PC-9 (cell line): Measurements from ENCODE around the gene CNIH2. TPM values are rescaled to one million over a fixed set of nuclear protein-coding genes. Genes with fewer than 3 reads are reported as not detected.
A peak's percentile ranks its signal among the peaks of the same experiment; 100 is the strongest.
"Not testable (repeated sequence)": the region's sequence is repeated elsewhere in the genome, so short reads cannot be mapped to it uniquely, and the experiment has no call there.

Source experiments
- BruUV-seq: library from RNA; stranded (reverse); fragments of 400-500 nt; replicated peaks from 2 replicates; lab custom pipeline; 2021; lab: Mats Ljungman, UMichigan
- CTCF ChIA-PET: fragments of 300-600 bp; sonication (Branson Sonifier 250); formaldehyde crosslinking; loops from one replicate; lab custom pipeline; 2022; ENCODE audit warnings: antibody characterized with exemption; lab: Charles Lee
- POLR2A ChIA-PET: fragments of 300-600 bp; sonication (Branson Sonifier 250); formaldehyde crosslinking; loops from one replicate; lab custom pipeline; 2022; ENCODE audit warnings: antibody characterized with exemption; ENCODE audit not compliant: unreplicated experiment; lab: Charles Lee
- DNase-seq, 2 experiments: peaks; one replicate each; pipeline versions ENCODE4 v3.0.0 to v3.0.0-alpha.2; 2015 to 2022; ENCODE audit warnings: mixed read lengths in 1 of 2
- H2AFZ ChIP-seq: fragments of 200-600 bp; sonication (generic); 2 replicates; pipeline ENCODE4 v1.8.1; 2017; ENCODE audit warnings: antibody characterized with exemption
- H3F3A ChIP-seq: fragments of 200-600 bp; sonication (generic); 2 replicates; pipeline ENCODE4 v1.8.1; 2017; ENCODE audit warnings: antibody characterized with exemption, mild to moderate bottlenecking, low read depth; ENCODE audit not compliant: insufficient read depth
- H3K27ac ChIP-seq: fragments of 200-600 bp; sonication (generic); 2 replicates; pipeline ENCODE4 v1.6.1; 2016; ENCODE audit warnings: mixed run types
- H3K27me3 ChIP-seq: fragments of 200-600 bp; sonication (generic); 2 replicates; pipeline ENCODE4 v1.6.1; 2016; ENCODE audit warnings: low read depth, mixed run types; ENCODE audit not compliant: insufficient read depth
- H3K36me3 ChIP-seq: fragments of 200-600 bp; sonication (generic); 2 replicates; pipeline ENCODE4 v1.6.1; 2016; ENCODE audit warnings: low read depth, mixed run types
- H3K4me1 ChIP-seq: fragments of 200-600 bp; sonication (generic); replicated peaks from 2 replicates; pipeline ENCODE4 v1.6.1; 2016; ENCODE audit warnings: mixed run types; ENCODE audit not compliant: insufficient read depth
- H3K4me2 ChIP-seq: fragments of 200-600 bp; sonication (generic); 2 replicates; pipeline ENCODE4 v1.6.1; 2017; ENCODE audit warnings: mixed run types
- H3K4me3 ChIP-seq: fragments of 200-600 bp; sonication (generic); 2 replicates; pipeline ENCODE4 v1.6.1; 2016; ENCODE audit warnings: mixed run types
- H3K79me2 ChIP-seq: fragments of 200-600 bp; sonication (generic); 2 replicates; pipeline ENCODE4 v1.6.1; 2017; ENCODE audit warnings: low read depth, mixed run types
- H3K9me2 ChIP-seq: fragments of 200-600 bp; sonication (generic); 2 replicates; pipeline ENCODE4 v1.8.1; 2017; ENCODE audit warnings: mild to moderate bottlenecking; ENCODE audit not compliant: insufficient read depth
- H3K9me3 ChIP-seq: fragments of 200-600 bp; sonication (generic); 2 replicates; pipeline ENCODE4 v1.8.1; 2016; ENCODE audit warnings: low read depth; ENCODE audit not compliant: insufficient read depth
- H4K20me1 ChIP-seq: fragments of 200-600 bp; sonication (generic); 2 replicates; pipeline ENCODE4 v1.8.1; 2017; ENCODE audit not compliant: insufficient read depth
- EZH2 ChIP-seq: fragments of 200-600 bp; sonication (generic); IDR thresholded peaks from 2 replicates; pipeline ENCODE4 v1.8.0; 2017; ENCODE audit warnings: antibody characterized with exemption, low read depth
- intact Hi-C: fragments of 100-400 bp; cut with micrococcal nuclease; formaldehyde crosslinking; loops from one replicate; pipeline ENCODE4 v1.10.0; 2022; ENCODE audit not compliant: unreplicated experiment
- total RNA-seq: library from RNA; stranded (reverse); gene quantifications from 2 replicates; pipeline ENCODE4 v1.2.3, GENCODE V29; 2021
- TF ChIP-seq, protein P1 (sequence below): fragments of 200-600 bp; sonication (generic); conservative IDR thresholded peaks from 2 replicates; pipeline ENCODE4 v1.6.1; 2017; ENCODE audit warnings: mixed run types, antibody characterized with exemption, mild to moderate bottlenecking, moderate library complexity

The CNIH2 gene
- total RNA-seq, 1 experiment from 2014 or later, result 6.8 TPM

- Histone ChIP-seq H3K4me3 (no peak overlapping the region), H2AFZ (no peak overlapping the region), H3K9me3 (no peaks in the 10 kb centered on the region), H3K27ac (no peak overlapping the region), H3K4me2 (no peak overlapping the region), H3K27me3 (no peaks in the 10 kb centered on the region), H3F3A (peaks cover 10% of the 10 kb centered on the region; the same call in 1 of the 2 replicates), H3K9me2 (no peaks in the 10 kb centered on the region), H3K4me1 (0 out of 2 replicates have a peak, but pooled peaks cover 2% of the 10 kb centered on the region), H3K79me2 (no peaks in the 10 kb centered on the region), H4K20me1 (no peaks in the 10 kb centered on the region), H3K36me3 (no peaks in the 10 kb centered on the region)
- BruUV-seq, result no TSS peak
- no peak for TF ChIP-seq EZH2
- TF ChIP-seq, protein P1, sequence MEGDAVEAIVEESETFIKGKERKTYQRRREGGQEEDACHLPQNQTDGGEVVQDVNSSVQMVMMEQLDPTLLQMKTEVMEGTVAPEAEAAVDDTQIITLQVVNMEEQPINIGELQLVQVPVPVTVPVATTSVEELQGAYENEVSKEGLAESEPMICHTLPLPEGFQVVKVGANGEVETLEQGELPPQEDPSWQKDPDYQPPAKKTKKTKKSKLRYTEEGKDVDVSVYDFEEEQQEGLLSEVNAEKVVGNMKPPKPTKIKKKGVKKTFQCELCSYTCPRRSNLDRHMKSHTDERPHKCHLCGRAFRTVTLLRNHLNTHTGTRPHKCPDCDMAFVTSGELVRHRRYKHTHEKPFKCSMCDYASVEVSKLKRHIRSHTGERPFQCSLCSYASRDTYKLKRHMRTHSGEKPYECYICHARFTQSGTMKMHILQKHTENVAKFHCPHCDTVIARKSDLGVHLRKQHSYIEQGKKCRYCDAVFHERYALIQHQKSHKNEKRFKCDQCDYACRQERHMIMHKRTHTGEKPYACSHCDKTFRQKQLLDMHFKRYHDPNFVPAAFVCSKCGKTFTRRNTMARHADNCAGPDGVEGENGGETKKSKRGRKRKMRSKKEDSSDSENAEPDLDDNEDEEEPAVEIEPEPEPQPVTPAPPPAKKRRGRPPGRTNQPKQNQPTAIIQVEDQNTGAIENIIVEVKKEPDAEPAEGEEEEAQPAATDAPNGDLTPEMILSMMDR, result no peak
- intact Hi-C loops, result no loop called here
- CTCF ChIA-PET, result no interaction called here
- POLR2A ChIA-PET, result interaction anchor here (0.5 kb wide), 1 partner anchor 43 kb away, joined by 6 read pairs; no protein-coding TSS in a partner anchor
- DNase-seq, result no peak
Measured at GRCh38 chr11:66251809-66252208, 26.2 kb upstream of the CNIH2 start.

GRCh38 chr11:66253081-66253480 lies 24.9 kb upstream of the CNIH2 start:
- POLR2A ChIA-PET, H3K4me3 ChIP-seq: not testable (repeated sequence)

DNA sequence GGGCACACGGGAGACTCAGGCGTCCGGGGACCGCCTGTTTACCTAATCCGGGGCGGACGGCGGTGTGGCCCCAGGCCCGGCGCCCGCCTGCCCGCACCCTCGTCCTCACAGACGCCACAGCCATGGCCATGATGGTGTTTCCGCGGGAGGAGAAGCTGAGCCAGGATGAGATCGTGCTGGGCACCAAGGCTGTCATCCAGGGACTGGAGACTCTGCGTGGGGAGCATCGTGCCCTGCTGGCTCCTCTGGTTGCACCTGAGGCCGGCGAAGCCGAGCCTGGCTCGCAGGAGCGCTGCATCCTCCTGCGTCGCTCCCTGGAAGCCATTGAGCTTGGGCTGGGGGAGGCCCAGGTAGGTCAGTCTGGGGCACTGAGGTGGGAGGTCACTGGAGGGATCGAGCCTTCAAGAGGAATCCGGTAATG lies 19.5 kb upstream of the CNIH2 start:
- no peak for TF ChIP-seq EZH2
- TF ChIP-seq, protein P1, result peak; percentile 51; the same call in 1 of the 2 replicates
- Histone ChIP-seq H3K4me1 (0 out of 2 replicates have a peak, but pooled peaks cover 15% of the 10 kb centered on the region), H3F3A (peaks cover 15% of the 10 kb centered on the region; the same call in 1 of the 2 replicates), H4K20me1 (no peaks in the 10 kb centered on the region; the same call in 1 of the 2 replicates), H3K79me2 (peaks cover 17% of the 10 kb centered on the region), H3K27me3 (no peaks in the 10 kb centered on the region), H3K27ac (no peak overlapping the region), H3K4me3 (peak overlapping the region; percentile 93), H3K9me2 (no peaks in the 10 kb centered on the region), H3K9me3 (no peaks in the 10 kb centered on the region), H2AFZ (peak overlapping the region; percentile 97; the same call in 1 of the 2 replicates), H3K36me3 (0 out of 2 replicates have a peak, but pooled peaks cover 8% of the 10 kb centered on the region), H3K4me2 (peak overlapping the region; percentile 92)
- ChIA-PET POLR2A (interaction anchor here (0.6 kb wide), 1 partner anchor 213 kb away, joined by 12 read pairs; no protein-coding TSS in a partner anchor), CTCF (no interaction called here)
- no peak for DNase-seq
- intact Hi-C loops, result no loop called here
- no TSS peak for BruUV-seq

More at GRCh38 chr11:66253081-66253480, 24.9 kb upstream of the CNIH2 start:
- H3K9me3 ChIP-seq, H3K4me1 ChIP-seq, H3K4me2 ChIP-seq, H4K20me1 ChIP-seq, H3K27ac ChIP-seq, H3K27me3 ChIP-seq, H2AFZ ChIP-seq, CTCF ChIA-PET, H3K9me2 ChIP-seq, DNase-seq, intact Hi-C loops, H3K79me2 ChIP-seq, H3K36me3 ChIP-seq, BruUV-seq: not testable (repeated sequence)
- peaks cover 15% of the 10 kb centered on the region; the same call in 1 of the 2 replicates for H3F3A ChIP-seq
